Activated T-cell treated with anti-CD3 and anti-CD28 coated beads, Interleukin-2, amount 50 U/mL, for 1 hour (primary cell): ENCODE data around the gene TRAP1.

Experiments used
- DNase-seq: peaks from one replicate; pipeline ENCODE4 v3.0.0-alpha.2; 2020

The TRAP1 gene

DNA sequence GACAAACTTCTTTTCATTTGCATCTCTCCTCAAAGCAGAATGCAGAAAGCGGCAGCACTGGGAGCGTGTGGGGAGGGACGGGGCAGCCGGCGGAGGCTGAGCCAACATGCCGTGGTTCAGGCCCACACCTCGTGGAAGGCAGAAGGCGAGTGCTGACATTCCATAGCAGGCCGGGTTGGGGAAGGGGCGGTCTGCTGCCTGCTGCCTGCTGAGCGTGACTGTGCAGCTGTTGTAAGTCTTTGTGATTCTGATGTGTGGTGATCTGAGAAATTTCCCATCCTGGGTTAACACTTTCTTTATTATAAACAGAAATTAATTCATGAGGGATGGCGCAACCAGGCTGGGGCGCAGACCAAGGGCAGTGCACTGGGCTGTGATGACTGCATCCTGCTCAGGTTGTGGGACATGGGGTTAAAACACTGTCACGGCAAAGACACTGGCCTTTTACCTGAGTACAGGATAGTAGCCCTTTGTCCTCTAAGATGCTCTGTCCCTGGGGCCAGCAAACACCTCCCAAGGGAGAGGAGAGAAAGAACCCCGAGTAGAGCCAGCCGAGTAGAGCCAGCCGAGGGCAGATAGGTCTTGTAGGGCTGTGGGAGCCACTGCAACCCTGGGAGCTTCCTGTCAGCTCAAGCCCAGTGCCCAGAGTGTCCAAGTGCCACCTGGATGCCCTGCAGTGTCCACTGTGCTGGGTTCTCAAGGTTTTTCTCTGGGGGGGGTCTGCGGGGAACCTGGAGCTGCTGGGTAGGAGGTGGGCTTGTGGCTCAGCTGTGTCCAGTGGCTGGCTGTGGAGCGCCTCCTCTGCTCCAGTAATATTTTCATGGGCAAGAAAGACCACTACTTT is 71.6 kb downstream of the TRAP1 start:
- peak; percentile 4 for DNase-seq

DNA sequence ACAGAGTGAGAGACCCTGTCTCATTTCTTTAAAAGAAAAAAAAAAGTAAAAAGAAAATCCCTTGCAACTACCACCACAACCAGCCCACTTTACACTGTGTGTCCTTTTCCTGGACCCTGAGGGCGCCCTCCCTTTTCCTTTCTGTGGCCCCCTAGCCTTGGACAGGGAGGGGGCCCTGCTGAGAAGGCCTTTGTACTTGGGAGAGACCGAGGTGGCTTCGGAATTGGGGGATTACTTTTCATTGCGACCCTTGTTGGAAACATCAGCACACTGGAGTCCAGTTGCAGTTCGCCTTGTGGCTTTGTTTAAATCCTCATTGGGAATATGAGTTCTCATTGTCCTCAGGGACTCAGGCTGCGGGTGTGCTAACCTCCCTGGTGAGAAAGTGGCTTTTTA is 72.2 kb downstream of the TRAP1 start:
- no peak for DNase-seq

DNA sequence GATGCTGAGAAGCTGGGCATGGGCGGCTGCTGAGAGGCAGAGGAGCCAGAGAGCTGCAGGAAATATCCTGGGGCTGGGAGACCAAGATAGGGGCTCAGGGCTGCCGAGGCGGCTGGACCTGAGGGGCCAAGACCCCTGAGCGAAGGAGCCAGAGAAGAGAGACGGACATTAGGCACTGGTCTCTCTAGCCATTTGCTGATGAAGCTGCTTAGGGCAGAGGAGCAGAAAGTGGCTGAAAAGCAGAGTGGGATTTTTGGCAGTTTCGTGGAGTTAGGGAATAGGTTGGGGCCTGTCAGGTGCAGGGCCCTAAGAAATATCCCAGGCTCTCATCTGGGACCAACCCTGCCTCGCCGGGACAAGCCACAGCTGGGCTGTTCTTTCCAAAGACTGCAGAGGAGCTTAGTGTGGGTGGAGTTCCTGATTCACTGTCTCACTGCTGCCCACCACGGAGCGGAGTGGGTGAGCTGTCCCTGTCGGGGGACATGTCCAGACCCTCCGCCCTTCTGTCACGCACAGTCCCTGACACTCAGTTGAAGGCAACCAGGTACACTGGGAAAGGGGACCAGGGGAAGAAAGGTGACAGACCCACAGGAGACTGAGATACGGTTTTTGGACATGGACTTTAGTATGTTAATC is 74.1 kb downstream of the TRAP1 start:
- DNase-seq = peak; percentile 8

DNA sequence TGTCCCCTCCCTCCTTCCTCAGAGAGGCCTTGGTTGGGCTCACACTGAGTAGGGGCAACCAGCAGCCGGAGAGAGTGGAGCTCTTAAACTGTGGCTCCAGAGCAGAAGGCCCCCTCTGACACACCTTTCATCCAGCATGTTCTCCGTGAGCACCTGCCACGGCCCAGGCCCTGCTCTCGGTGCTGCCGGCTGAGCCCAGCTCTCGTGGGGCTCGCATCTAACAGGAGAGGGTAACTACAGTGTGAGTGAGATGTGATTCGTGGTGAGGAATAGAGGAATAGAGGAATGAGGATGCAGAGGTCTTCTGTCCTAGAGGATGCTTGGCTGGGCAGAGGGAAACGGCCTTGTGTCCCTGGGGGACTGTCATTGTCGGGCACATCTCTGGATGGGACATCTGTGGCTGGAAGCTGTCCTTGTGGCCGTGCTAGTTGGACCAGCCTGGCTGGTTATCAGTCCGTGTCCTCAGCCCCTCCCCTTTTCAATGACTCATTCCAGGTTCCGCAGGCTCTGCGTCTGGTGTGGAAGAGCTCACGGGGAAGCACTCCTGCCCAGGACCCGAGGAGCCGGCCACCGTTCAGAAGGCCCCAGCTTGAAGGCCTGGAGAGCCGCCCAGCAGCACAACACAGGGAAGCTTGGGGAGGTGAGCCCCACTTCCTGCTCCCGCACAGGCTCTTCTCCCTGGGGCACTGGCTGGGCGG is 74.8 kb downstream of the TRAP1 start:
- DNase-seq = no peak

DNA sequence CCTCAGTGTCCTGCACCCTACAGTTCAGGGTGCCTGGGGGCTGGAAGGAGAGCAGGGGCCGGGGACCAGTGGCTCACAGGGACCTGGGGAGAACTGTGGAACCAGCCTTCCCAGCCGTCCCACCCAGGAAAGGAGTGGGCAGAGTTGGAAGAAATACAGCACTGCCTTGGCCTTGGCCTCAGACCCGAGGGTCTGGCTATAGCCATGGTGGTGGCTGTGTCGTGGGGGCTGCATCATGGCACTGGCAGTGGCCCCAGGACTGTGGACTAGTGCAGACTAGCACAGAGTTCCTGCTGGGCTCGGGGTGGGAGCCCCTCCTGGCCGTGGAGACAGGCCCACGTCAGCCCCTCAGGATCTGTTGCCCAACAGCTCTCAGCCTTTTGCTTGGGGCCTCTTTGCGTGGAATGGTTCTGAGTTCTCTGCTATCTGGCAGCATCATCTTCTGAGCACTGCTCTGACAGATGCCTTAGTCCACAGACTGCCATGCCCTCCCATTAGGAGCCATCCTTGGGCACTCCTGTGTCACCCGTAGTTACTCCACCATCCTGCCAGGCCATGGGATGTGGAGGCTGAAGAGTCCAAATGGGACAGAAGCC is 75.4 kb downstream of the TRAP1 start:
- no peak for DNase-seq

DNA sequence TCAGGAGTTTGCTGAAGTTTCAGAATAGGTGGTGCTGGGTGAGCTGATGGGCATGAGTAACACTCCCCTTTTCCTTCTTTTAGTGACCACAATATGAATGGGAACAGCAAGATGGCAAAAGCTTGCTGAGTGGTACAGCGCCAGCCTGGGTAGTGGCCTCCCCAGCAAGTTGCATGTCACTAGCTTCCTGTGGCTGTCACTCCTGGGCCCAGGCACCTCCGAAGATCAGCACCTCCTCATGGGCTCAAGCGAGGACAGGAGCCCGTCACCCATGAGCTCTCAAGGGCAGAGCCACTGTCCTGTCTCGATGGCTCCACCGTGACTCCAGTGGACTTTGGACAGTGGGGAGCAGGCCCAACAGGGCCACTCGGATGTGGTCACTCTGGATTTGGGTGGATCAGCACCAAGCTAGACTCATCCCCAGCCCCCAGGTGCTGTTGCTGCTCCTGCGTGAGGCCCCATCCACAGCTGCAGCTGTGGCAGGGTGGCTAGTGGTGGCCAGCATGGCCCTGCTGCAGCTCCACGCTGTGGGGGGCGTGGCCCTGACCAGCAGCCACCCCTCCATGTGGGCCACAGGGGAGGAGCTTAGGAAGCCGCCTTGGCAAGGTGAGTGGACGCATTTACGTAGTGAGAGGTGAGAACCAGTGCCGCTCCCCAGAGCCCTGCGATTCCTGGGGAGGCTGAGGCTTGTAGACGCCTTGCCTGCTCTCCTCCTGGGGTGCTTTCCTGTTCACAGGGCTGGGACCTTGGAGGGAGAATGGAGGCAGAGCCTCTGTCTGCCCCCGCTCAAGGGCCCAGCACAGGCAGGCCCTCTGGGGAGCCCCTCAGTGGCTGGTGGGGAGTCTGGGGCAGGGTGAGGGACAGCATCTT is 76.5 kb downstream of the TRAP1 start:
- no peak for DNase-seq

DNA sequence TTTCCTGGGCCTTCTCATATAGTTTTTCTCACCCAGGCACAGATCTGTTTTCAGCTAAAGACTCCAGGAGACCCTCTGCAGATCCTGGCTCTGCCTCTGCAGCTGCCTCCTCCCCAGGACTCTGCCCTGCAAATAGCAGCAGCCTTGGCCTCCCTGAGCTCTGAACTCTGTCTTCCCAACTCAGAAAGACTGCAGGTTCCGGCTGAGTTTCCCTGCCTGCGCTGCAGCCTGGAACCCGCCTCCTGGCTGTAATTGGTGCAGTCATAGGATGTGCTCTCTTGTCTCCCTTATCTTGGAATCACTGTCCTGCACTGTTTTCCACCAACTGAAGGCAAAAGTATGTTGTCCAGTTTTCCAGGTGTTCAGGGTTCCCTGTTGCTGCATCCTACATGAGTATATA is 77.1 kb downstream of the TRAP1 start:
- DNase-seq = no peak

DNA sequence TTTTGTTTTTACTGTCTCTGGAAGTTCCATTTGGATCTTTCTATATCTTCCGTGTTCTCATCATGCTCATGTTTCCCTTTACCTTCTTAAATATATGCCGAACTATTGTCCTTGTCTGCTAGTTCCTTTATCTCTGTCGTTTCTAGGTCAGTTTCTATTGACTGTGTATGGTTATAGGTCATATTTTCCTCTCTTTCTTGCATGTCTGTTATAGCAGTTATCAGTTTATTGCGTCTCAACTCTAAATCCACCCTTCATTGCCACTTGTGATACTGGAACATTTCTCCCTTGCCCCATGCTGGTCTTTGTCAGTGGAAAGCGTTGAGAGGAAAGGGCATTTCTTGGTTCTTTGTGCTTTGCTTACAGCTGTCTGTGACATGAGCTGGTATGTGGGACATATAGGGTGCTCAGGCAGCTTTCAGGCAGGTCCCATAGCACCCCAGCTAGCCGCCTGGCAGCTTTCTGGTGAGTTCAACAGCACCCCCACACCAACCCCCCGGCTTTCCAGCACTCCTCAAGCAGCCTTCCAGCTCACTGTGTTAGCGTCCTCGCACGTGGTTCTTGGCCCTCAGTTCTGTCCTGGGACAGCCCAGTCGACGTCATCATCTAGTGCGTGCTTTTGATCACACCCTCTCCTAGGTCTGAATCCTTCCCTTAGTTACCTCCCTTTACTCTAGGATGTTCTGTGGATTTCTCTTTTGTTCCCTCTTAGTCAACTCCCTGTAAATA is 78.2 kb downstream of the TRAP1 start:
- no peak for DNase-seq

DNA sequence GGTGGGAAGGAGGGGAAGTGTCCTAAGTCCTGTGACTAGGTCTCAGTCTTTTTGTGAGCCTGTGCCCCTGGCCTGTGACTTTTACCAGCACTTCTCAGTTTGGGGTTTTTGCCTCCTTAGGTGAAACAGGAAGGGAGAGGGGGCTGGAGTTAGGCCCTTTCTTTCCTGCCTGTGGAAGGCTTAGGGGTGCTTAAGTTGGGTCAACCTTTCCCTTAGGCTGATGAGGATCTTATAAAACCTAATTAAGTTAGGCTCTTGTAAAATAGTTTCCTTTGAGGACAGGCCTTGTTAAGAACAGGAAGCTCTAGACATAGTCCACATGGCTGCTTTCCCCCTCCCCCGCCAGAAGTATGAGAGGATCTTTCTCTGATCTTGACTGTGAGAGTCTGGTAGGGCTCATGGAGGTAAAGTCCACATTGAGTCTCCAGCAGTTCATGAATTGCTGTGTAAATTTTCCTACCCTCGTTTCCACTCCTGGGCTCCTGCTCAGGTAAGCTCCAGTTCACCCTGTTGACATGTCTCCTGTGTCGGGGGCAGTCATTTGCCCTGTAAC is 79.9 kb downstream of the TRAP1 start:
- no peak for DNase-seq

DNA sequence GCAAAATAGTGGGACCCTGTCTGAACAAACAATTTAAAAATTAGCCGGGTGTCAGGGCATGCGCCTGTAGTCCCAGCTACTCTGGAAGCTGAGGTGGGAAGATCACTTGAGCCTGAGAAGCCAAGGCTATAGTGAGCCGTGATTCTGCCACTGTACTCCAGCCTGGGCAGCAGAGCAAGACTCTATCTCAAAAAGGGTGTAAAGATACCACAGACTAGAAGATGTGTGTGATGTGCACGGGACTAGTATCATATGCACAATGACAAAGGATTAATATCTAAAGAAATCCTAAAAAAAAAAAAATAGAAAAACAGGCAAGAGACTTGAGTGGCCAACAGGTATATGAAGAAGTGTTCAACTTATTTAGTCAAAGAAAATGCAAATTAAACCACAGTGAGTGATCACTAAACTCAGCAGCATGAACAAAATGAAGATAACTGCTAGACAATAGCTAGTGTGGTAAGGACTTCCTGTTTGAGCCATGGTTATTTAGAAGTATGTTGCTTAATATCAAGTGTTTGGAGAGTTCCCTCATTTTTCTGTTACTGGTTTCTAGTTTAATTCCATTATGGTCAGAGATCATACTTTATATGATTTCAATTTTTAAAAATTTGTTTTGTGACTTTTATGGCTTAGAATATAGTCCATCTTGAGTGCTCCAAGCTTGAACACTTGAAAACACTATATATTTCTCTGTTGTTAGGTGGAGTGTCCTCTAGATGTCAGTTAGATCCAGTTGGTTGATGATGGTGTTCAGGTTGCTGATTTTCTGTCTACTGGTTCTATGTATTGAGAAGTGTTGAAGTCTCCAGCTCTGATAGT is 91.2 kb downstream of the TRAP1 start:
- DNase-seq = no peak

DNA sequence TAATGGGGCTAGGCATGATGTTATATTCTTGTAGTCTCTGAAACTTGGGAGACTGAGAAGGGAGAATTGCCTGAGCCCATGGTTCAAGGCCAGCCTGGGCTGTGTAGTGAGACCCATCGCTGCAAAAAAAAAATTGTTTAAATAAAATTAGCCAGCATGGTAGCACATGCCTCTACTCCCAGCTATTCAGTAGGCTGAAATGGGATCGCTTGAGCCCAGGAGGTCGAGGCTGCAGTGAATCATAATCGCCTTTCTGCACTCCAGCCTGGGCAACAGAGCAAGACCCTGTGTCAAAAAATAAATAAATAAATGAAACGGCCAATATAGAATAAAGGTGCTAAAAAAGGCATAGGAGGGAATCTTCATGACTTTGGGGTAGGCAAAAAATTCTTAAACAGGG is 92.0 kb downstream of the TRAP1 start:
- no peak for DNase-seq

DNA sequence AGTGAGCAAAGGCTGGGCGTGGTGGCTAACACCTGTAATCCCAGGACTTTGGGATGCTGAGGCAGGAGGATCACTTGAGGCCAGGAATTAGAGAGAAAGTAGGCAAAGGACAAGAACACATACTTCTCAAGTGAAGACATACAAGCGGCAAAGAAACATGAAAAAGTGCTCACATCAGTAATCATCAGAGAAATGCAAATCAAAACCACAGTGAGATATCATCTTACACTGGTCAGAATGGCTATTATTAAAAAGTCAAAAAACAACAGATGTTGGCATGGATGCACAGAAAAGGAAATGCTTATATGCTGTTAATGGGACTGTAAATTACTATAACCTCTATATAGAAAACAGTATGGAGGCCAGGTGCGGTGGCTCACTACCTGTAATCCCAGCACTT is 93.7 kb downstream of the TRAP1 start:
- DNase-seq = no peak

DNA sequence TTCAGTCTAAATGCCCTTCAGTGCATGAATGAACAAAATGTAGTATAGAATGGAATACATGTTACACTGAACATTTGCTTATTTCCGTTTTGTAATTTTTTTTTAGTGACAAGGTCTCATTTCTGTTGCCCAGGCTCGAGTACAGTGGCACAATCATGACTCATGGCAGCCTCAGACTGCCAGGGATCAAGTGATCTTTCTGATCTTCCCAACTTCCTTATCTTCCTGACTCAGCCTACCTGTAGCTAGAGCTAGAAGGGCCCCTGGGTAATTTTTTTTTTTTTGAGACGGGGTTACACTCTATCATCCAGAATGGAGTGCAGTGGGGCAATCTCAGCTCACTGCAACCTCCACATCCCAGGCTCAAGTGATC is 98.6 kb downstream of the TRAP1 start:
- DNase-seq = no peak

DNA sequence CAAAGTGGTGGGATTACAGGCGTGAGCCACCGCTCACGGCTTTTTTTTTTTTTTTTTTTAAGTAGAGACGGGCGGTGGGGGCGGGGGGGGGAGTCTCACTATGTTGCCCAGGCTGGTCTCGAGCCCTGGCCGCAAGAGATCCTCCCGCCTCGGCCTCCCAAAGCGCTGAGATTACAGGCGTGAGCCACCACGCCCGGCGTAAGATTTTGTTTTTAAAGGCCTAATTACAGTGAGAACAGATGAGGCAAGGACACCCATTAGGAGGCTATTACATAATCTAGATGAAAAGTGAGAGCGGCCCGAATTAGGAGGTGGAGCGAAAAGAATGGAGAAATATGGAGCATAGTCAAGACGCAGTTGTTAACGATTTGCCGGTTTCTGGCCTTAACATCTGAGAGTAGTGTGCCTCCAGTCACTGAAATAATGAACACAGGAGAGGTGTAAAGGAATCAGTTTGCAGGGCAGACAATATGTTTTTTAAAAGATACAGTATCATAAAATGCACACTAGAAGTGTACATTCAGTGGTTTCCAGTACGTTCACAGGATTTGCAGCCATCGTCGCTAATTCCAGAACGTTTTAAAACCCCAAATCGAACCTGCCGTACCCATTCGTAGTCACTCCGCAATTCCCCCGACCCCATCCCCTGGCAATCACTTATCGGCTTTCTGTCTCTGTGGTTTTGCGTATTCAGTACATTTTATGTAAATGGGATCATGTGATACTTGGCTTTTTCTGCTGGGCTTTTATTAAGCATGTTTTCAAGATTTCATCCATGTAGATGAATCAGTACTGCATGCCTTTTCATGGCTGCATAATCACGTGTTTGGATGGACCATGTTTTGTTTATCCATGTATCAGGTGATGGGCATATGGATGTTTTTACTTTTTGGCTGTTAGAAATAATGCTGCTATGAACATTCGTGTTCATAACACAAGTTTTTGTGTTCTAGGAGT is 104.5 kb downstream of the TRAP1 start:
- DNase-seq = no peak

DNA sequence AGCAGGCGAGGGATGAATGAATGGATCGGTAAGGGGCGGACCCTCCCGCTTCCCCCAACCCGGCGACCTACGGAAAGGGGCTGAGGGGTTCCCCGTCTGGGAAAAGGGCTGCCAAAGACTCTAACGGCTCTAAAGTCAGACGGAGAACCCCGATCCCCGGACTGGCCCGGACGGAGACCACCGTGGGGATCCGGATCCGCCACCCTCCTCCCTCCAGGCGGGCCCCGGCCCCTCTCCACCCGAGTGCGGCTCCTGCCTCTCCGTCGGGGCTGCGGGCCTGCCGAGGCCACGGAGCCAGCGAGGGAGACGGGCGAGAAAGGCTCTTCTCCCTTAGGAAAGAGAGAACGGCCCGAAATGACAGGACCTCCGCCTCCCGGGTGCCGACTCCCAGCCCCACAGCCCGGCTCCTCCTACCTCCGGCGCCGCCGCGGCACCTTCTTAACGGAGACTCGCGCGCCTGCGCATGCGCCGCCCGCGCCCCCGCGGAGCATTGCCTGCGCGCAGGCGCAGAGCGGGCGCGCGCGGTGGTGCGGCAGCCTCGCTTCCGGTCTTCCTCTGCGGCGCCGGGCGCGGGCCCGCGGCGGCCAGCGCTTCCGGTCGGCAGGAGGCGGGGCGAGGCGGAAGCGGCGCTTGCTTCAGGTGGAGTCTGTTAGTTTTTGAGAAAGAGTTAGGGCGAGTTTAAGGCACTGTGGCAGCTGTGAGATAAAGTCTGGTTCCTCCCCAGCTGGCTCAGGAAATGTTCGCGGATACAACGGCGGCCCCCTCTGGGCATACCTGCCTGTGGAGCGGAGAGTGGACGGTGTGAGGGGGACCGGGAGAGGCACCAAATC is 106.0 kb downstream of the TRAP1 start, which contains the start of gene SLX4:
Gene SLX4, minus strand, starts transcription at position 461 of the 830 bp plus-strand sequence. CDS start 2,642 bp downstream, outside the sequence.
- peak; percentile 92 for DNase-seq

DNA sequence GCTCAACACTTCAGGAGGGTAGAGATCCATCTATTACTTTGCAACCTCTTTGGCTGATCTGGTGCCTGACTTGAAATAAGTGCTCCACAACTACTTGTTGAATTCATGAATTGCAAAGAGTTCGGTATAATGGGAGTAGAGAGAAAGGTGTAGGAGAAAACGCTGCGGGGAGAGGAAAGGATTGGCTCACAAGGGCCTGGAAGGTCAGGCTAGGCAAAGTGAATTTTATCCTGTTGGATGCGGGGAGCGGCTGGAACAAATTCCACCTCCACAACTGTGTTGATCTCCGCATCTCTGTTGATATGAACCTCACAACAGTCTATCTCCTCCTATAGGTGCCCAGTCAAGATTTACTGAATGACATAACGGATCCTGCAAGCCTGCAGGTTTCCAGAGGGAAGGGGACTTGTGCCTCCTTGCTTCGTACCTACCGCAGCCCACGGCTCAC is 106.6 kb downstream of the TRAP1 start:
- no peak for DNase-seq

DNA sequence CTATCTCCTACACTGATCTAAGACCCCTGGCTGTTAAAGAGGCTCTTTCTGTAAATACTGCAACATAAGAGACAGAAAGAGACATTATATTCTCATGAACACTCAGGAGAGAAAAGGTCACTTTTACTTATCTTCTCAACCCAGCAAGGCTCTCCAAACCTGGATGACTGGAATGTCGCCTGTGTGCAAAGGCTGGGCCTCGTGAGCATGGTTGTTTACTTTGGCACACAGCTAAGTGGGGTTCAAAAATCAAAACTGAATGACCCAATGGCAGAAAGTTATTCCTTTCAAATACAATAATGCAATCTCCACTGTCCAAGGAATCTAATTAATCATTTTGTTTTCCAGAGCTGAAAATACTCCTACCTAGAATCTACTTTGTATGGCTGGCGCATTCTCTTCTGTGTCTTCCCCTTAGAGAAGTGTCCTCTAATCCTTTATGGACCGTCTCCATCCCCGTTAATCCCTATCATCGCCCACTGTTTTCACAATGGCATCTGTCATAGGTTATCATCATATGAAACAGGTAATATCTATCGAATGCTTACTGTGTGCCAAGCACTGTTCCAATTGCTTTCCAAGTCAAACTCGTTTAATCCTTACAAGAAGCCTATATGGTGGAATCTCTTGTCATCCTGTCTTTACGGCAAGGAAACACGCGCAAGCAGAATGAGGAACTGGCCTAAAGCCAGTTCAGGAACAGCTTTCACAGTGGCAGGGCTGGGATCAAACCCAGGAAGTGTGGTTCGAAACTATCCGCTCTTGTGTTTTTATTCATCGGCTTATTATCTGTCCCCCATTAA is 107.2 kb downstream of the TRAP1 start:
- DNase-seq = no peak
